Psoas muscle (tissue), 8 donors: Measurements from ENCODE around the gene MAP2K2. TPM values are rescaled to one million over a fixed set of nuclear protein-coding genes. Genes with fewer than 3 reads are reported as not detected.

Experiments
- ATAC-seq, 4 donors: fragments of 200-7000 bp; cut with Tn5 transposase; one replicate each; pipeline ENCODE4 v1.9.1; 2020; ENCODE audit warnings: moderate library complexity in 3 of 4, mild to moderate bottlenecking in 2 of 4
- DNase-seq, 2 donors: peaks; one replicate each; pipeline ENCODE4 v3.0.0-alpha.2; 2020
- H3K27ac ChIP-seq: fragments of 200-600 bp; one replicate; pipeline ENCODE4 v1.8.0; 2022
- H3K27me3 ChIP-seq, 3 donors: fragments of 200-600 bp in 1 of 3; one replicate each; pipeline versions ENCODE4 v1.6.1 to v1.8.0; 2013 to 2022; ENCODE audit warnings: low read length in 2 of 3, mild to moderate bottlenecking in 2 of 3, moderate library complexity in 1 of 3; ENCODE audit not compliant: insufficient read depth in 3 of 3
- H3K36me3 ChIP-seq, 2 donors: fragments of 200-600 bp in 1 of 2; one replicate each; pipeline versions ENCODE4 v1.6.1 to v1.8.0; 2013 to 2022; ENCODE audit warnings: low read depth in 1 of 2, mild to moderate bottlenecking in 1 of 2, moderate library complexity in 1 of 2; ENCODE audit not compliant: insufficient read depth in 1 of 2
- H3K4me1 ChIP-seq: fragments of 200-600 bp; one replicate; pipeline ENCODE4 v1.8.0; 2022
- H3K4me3 ChIP-seq: fragments of 200-600 bp; one replicate; pipeline ENCODE4 v1.8.0; 2022; ENCODE audit warnings: mild to moderate bottlenecking
- H3K9me3 ChIP-seq: fragments of 200-600 bp; one replicate; pipeline ENCODE4 v1.8.0; 2022
- WGBS, 3 donors: extraction: QIAGEN DNeasy Blood & Tissue Kit; methylation state at CpG; one replicate each; pipeline versions ENCODE4 v1.1.6 to v1.1.7; 2013; 5-methylcytosine and 5-hydroxymethylcytosine counted together
- intact Hi-C, 2 donors: fragments of 100-400 bp; cut with DNase I; formaldehyde crosslinking; loops; one replicate each; pipeline versions ENCODE4 v1.11.0 to v1.14.2; 2022
- polyA plus RNA-seq, 3 donors: library from polyadenylated mRNA; stranded (reverse); fragments of 200-250 nt; gene quantifications; one replicate each; pipeline ENCODE4 v1.2.3, GENCODE V29; 2013
- total RNA-seq, 4 donors: library from RNA; stranded (reverse); fragmentation: NEBNext Ultra II Directional in 2 of 4; extraction: Animal tissue kit (Norgen Biotek cat#: 25700) in 2 of 4; gene quantifications; one replicate each; pipeline versions ENCODE4 v1.2.1 to v1.2.4, GENCODE V29; 2021 to 2023
- TF ChIP-seq, protein P1 (sequence below): fragments of 200-600 bp; IDR thresholded peaks from one replicate; pipeline ENCODE4 v1.8.0; 2022; ENCODE audit warnings: antibody characterized with exemption
- donor health status: healthy with polysubstance abuse.
- donor health status: DM: no; HTN: no; CAD: no; lungs with moderate emphysema.
- donor health status: Bipolar disorder and iron deficiency.
- donor health status: healthy.
- donor health status: DM: yes; HTN: yes; CAD: no.
- donor health status: DM: no; HTN: no; CAD: no.
- donor health status: DM: no; HTN: no; CAD: no.
- donor health status: DM: yes; HTN: yes; CAD: no.

MAP2K2 gene
- total and polyA plus RNA-seq, 7 donors, result 136 to 290 (median 189) TPM

DNA sequence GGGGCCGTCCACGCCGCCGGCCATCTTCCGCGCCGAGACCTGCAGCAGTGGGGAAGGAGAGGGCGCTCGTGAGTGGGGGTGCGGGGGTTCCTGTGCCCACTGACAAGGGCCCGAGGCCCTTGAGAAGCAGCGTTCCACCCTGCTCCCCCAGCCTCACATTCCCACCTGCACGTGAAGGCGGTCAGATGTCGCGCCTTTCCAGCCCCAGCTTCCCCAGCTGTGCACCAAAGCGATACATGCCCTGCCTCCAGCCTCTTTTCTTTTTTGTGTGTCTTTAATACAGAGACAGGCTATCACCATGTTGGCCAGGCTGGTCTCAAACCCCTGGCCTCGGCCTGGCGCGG lies 68.7 kb downstream of the MAP2K2 start:
- Histone ChIP-seq H3K4me3 (no peak overlapping the region), H3K27me3 (no peaks in the 10 kb centered on the region), H3K36me3 (peaks cover 0 to 38% of the 10 kb centered on the region in 2 donors), H3K4me1 (peaks cover 42% of the 10 kb centered on the region), H3K27ac (no peak overlapping the region), H3K9me3 (no peaks in the 10 kb centered on the region)
- DNase-seq (no peak), ATAC-seq (no peak)
- WGBS, 3 donors, result 93 to 96% (median 95%) methylated on average over 20 of the region's 20 CpGs
- intact Hi-C loops, result no loop called here
- TF ChIP-seq, protein P1, sequence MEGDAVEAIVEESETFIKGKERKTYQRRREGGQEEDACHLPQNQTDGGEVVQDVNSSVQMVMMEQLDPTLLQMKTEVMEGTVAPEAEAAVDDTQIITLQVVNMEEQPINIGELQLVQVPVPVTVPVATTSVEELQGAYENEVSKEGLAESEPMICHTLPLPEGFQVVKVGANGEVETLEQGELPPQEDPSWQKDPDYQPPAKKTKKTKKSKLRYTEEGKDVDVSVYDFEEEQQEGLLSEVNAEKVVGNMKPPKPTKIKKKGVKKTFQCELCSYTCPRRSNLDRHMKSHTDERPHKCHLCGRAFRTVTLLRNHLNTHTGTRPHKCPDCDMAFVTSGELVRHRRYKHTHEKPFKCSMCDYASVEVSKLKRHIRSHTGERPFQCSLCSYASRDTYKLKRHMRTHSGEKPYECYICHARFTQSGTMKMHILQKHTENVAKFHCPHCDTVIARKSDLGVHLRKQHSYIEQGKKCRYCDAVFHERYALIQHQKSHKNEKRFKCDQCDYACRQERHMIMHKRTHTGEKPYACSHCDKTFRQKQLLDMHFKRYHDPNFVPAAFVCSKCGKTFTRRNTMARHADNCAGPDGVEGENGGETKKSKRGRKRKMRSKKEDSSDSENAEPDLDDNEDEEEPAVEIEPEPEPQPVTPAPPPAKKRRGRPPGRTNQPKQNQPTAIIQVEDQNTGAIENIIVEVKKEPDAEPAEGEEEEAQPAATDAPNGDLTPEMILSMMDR, result no peak

DNA sequence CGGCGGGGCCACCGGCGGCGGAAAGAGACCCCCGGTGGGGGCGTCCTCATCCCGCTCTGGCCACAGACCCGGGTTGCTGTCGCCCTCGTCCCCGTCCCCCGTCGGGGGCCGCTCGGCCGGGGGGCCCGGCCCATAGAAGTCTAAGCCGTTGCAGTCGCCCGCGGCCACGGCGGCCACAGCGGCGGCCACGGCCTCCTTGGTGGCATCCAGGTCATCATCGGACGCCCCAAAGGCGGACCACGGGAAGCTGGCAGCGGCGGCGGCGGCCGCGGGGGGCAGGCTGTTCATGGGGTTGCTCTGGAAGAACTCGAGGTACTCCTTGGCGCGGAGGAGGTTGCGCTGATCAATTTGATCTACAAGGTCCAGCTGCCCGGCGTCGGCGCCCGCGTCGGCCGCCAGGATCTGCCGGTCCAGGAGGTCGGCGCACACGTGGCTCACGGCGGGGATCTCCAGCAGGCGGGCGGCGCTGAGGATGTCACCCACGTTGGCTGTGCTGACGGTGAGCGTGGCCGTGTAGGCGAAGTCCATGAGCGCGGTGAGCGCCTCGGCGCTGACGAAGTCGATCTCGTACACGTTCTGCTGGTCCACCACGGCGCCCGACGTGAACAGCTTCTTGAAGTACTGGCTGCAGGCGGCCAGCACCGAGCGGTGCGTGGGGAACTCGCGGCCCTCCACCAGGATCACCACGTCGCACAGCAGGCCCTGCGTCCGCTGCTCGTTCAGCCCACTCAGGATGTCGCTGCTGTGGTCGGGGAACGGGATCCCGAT lies 69.3 kb downstream of the MAP2K2 start:
- H3K36me3 ChIP-seq, result peaks cover 0 to 40% of the 10 kb centered on the region in 2 donors
- TF ChIP-seq, protein P1, result no peak
- H3K27me3 ChIP-seq, result no peaks in the 10 kb centered on the region
- ATAC-seq (no peak), DNase-seq (no peak)
- intact Hi-C loops, result no loop called here
- 95 to 97% (median 96%) methylated on average over 60 to 91 of the region's 91 CpGs for WGBS, 3 donors
- H3K4me3 ChIP-seq, result no peak overlapping the region
- no peaks in the 10 kb centered on the region for H3K9me3 ChIP-seq
- no peak overlapping the region for H3K27ac ChIP-seq
- H3K4me1 ChIP-seq, result peaks cover 40% of the 10 kb centered on the region

DNA sequence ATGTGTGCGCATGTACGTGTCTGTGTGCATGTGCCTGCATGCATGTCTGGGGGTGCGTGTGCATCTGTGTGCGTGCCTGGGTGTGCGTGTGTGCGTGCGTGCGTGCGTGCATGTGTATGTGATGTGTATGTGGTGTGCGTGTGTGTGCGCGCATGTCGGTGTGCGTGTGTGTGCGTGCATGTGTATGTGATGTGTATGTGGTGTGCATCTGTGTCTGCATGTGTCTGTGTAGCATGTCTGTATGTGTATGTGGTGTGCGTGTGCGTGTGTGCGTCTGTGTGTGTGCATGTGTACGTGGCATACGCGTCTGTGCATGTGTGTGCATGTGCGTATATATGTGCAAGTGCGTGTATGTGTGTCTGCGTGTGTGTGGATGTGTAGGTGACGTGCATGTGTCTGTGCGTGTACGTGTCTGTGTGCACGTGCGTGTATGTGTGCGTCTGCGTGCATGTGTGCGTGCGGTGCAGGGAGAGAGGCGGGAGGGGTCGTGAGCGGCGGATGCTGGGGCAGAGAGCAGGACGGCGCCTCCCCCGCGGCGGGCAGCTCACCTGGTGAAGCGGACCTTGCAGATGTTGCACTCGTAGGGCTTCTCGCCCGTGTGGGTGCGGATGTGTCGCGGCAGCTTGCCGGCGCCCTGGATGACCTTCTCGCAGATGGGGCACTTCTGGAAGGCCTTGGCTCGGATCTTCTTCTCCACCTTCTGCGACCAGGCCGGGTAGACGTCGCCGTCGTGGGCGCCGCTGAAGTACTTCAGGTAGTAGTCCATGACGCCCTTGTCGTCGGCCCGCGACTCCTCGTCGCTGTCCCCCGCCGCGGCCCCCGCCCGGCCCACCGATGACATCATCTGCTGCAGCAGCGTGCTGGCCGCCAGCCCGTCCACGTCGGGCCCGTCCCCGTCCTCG lies 70.2 kb downstream of the MAP2K2 start:
- H3K4me3 ChIP-seq, result no peak overlapping the region
- H3K27me3 ChIP-seq, result no peaks in the 10 kb centered on the region
- 90 to 92% (median 90%) methylated on average over 81 to 82 of the region's 82 CpGs for WGBS, 3 donors
- DNase-seq (no peak), ATAC-seq (no peak)
- no peaks in the 10 kb centered on the region for H3K9me3 ChIP-seq
- intact Hi-C loops, result no loop called here
- H3K36me3 ChIP-seq, result peaks cover 0 to 40% of the 10 kb centered on the region in 2 donors
- TF ChIP-seq, protein P1, result no peak
- H3K4me1 ChIP-seq, result peaks cover 39% of the 10 kb centered on the region
- H3K27ac ChIP-seq, result no peak overlapping the region

DNA sequence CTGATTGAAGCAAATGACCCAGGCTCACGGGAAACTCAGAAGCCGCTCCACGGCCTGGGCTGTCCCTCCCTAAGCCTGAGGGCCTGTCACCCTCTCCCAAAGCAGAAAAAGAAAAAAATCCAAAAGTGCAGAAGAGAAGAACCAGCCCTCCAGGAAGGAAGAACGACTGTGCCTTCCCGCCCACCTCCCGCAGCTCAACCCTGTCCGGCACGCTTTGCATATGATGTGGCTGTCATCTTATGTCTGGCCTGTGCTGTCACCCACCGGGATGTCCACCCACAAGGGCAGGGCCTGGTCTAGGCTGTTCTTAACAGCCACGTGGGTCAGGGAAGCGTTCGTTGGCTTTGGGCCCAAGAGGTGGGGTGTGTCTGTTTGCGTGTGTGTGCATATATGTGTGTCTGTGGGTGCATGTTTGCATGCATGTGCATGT lies 70.9 kb downstream of the MAP2K2 start:
- no peak for ATAC-seq
- Histone ChIP-seq H3K4me3 (peak overlapping the region; percentile 46), H3K36me3 (peaks cover 0 to 47% of the 10 kb centered on the region in 2 donors)

More for the DNA sequence above, 70.9 kb downstream of the MAP2K2 start:
- peaks cover 37% of the 10 kb centered on the region for H3K4me1 ChIP-seq
- intact Hi-C loops, result no loop called here
- 32 to 43% (median 42%) methylated on average over 13 of the region's 13 CpGs for WGBS, 3 donors
- H3K27ac ChIP-seq, result peak overlapping the region; percentile 69
- no peaks in the 10 kb centered on the region for H3K9me3 ChIP-seq
- TF ChIP-seq, protein P1, result no peak
- DNase-seq, result no peak
- H3K27me3 ChIP-seq, result no peaks in the 10 kb centered on the region
